CD4-positive, alpha-beta T cell (primary cell): ENCODE results near the gene HELT. TPM values are rescaled to one million over a fixed set of nuclear protein-coding genes. Genes with fewer than 3 reads are reported as not detected.

ENCODE experiments used
- ATAC-seq: fragments of 200-7000 bp; cut with Tn5 transposase; one replicate; pipeline ENCODE4 v1.10.0; 2022; ENCODE audit warnings: mild to moderate bottlenecking; ENCODE audit not compliant: poor library complexity
- CTCF ChIA-PET: fragments of 350-600 bp; sonication (Branson Sonifier 250); formaldehyde crosslinking; loops from one replicate; lab custom pipeline; 2021; ENCODE audit warnings: antibody characterized with exemption, inconsistent platforms; lab: Charles Lee
- POLR2A ChIA-PET: fragments of 350-600 bp; sonication (Branson Sonifier 250); formaldehyde crosslinking; loops from one replicate; lab custom pipeline; 2021; ENCODE audit warnings: antibody characterized with exemption, inconsistent platforms; lab: Charles Lee
- DNase-seq, 14 experiments: peaks; one replicate each; pipeline ENCODE4 v3.0.0-alpha.2; 2013 to 2020; ENCODE audit warnings: mixed read lengths in 2 of 14
- H3K27ac ChIP-seq, 2 donors: one replicate each; pipeline versions ENCODE4 v1.5.1 to v1.7.0; 2013; ENCODE audit warnings: low read length in 2 of 2, low read depth in 1 of 2, mild to moderate bottlenecking in 1 of 2
- H3K27me3 ChIP-seq, 2 experiments: 1 replicate in 1 of 2; 2 replicates in 1 of 2; pipeline versions ENCODE4 v1.6.1 to v1.7.0; 2013; ENCODE audit warnings: low read length in 2 of 2, control low read depth in 1 of 2, mild to moderate bottlenecking in 1 of 2, moderate library complexity in 1 of 2; ENCODE audit not compliant: insufficient read depth in 2 of 2, control insufficient read depth in 1 of 2
- H3K36me3 ChIP-seq: one replicate; pipeline ENCODE4 v1.6.1; 2013; ENCODE audit warnings: low read length, control low read depth; ENCODE audit not compliant: insufficient read depth
- H3K4me1 ChIP-seq: one replicate; pipeline ENCODE4 v1.6.1; 2013; ENCODE audit warnings: low read length, control low read depth; ENCODE audit not compliant: insufficient read depth
- H3K4me3 ChIP-seq: one replicate; pipeline ENCODE4 v1.5.1; 2013; ENCODE audit warnings: mild to moderate bottlenecking, low read length, moderate library complexity
- H3K9me3 ChIP-seq, 2 experiments: 1 replicate in 1 of 2; 2 replicates in 1 of 2; pipeline versions ENCODE4 v1.6.1 to v1.7.0; 2013; ENCODE audit warnings: low read length in 2 of 2, mild to moderate bottlenecking in 2 of 2, control low read depth in 1 of 2, moderate library complexity in 1 of 2; ENCODE audit not compliant: control insufficient read depth in 1 of 2, insufficient read depth in 1 of 2
- H3K27ac Mint-ChIP-seq: one replicate; pipeline ENCODE4 v1.8.0; 2020; ENCODE audit warnings: mixed read lengths
- H3K27me3 Mint-ChIP-seq: one replicate; pipeline ENCODE4 v1.8.0; 2021; ENCODE audit warnings: mixed read lengths
- H3K36me3 Mint-ChIP-seq: one replicate; pipeline ENCODE4 v1.8.0; 2021; ENCODE audit warnings: low read depth, mixed read lengths
- H3K4me1 Mint-ChIP-seq: one replicate; pipeline ENCODE4 v1.8.0; 2021; ENCODE audit warnings: low read depth, mixed read lengths
- H3K4me3 Mint-ChIP-seq: one replicate; pipeline ENCODE4 v1.8.0; 2020; ENCODE audit warnings: mild to moderate bottlenecking, mixed read lengths
- H3K9me3 Mint-ChIP-seq: one replicate; pipeline ENCODE4 v1.8.0; 2020; ENCODE audit warnings: mixed read lengths
- intact Hi-C, 2 experiments: fragments of 100-400 bp; cut with DNase I in 1 of 2; cut with micrococcal nuclease in 1 of 2; formaldehyde crosslinking; loops; one replicate each; pipeline versions ENCODE4 v1.15.1 to v1.9.0; 2023 to 2025; cut with DNase I, micrococcal nuclease
- total RNA-seq, 174 experiments: library from RNA in 2 of 174; stranded (reverse) in 2 of 174; gene quantifications; one replicate each; pipeline ENCODE4 v1.2.3 and lab custom pipeline; 2021 to 2026
- TF ChIP-seq, protein P1 (sequence below): fragments of 200-600 bp; IDR thresholded peaks from one replicate; pipeline ENCODE4 v1.8.0; 2022; ENCODE audit warnings: antibody characterized with exemption, mild to moderate bottlenecking

The HELT gene
- total RNA-seq, 2 experiments from 2014 or later = not detected

DNA sequence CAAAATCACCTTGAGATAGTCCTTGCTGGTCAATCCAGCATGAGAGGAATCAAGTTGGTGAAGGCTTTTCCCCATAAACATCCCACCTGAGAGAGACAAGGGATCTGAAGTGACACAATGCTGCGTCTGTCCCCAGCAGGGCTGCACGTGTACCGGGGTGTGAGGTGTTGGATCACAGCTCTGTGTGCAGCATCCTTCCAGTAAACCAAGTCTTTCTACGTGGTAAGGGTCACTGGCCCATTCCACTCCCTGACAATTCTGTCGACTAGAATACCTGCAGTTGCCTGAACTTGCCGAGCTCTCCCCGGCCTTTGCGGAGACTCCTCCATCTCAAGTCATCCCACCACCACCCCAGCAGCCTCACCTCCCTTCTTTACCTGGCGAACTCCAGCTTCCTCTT is 14.8 kb downstream of the HELT start:
- H3K9me3 Mint-ChIP-seq = no peaks in the 10 kb centered on the region
- peaks cover 38% of the 10 kb centered on the region for H3K27me3 Mint-ChIP-seq
- Histone ChIP-seq H3K36me3 (no peaks in the 10 kb centered on the region), H3K27me3 (peaks cover 12 to 19% of the 10 kb centered on the region in 2 experiments), H3K27ac (no peak overlapping the region), H3K4me3 (no peak overlapping the region), H3K9me3 (no peaks in the 10 kb centered on the region), H3K4me1 (no peaks in the 10 kb centered on the region)
- TF ChIP-seq, protein P1, sequence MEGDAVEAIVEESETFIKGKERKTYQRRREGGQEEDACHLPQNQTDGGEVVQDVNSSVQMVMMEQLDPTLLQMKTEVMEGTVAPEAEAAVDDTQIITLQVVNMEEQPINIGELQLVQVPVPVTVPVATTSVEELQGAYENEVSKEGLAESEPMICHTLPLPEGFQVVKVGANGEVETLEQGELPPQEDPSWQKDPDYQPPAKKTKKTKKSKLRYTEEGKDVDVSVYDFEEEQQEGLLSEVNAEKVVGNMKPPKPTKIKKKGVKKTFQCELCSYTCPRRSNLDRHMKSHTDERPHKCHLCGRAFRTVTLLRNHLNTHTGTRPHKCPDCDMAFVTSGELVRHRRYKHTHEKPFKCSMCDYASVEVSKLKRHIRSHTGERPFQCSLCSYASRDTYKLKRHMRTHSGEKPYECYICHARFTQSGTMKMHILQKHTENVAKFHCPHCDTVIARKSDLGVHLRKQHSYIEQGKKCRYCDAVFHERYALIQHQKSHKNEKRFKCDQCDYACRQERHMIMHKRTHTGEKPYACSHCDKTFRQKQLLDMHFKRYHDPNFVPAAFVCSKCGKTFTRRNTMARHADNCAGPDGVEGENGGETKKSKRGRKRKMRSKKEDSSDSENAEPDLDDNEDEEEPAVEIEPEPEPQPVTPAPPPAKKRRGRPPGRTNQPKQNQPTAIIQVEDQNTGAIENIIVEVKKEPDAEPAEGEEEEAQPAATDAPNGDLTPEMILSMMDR = no peak
- no peak for DNase-seq
- POLR2A ChIA-PET = interaction anchor here (1.0 kb wide), 1 partner anchor 10 kb away, joined by 3 read pairs; no protein-coding TSS in a partner anchor
- CTCF ChIA-PET = no interaction called here
- no peaks in the 10 kb centered on the region for H3K36me3 Mint-ChIP-seq
- intact Hi-C loops = no loop called here
- no peaks in the 10 kb centered on the region for H3K4me1 Mint-ChIP-seq
- H3K4me3 Mint-ChIP-seq = no peak overlapping the region
- ATAC-seq = no peak
- H3K27ac Mint-ChIP-seq = no peak overlapping the region

DNA sequence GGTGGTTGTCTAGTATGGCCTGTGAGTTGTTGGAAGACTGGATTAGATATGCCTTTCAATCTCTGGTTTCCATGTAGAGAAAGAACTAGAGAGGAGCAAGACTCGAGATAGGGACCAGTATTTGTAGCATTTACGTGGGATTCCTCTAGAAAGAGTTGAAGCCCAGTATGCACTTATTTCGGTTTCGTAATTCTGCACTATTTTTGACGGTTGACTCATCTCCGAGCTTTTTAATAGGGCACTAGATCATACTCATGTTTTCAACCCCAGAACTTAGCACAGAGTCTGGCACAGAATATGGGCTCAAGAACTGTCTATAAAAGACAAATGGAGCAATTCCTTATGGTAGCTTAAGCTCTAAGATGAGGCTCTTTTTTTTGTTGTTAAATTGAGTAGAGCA is 15.7 kb downstream of the HELT start:
- no peaks in the 10 kb centered on the region for H3K9me3 ChIP-seq
- Mint-ChIP-seq H3K4me3 (no peak overlapping the region), H3K36me3 (no peaks in the 10 kb centered on the region), H3K27me3 (peaks cover 38% of the 10 kb centered on the region), H3K4me1 (no peaks in the 10 kb centered on the region), H3K9me3 (no peaks in the 10 kb centered on the region), H3K27ac (no peak overlapping the region)
- H3K27ac ChIP-seq = no peak overlapping the region
- no peaks in the 10 kb centered on the region for H3K4me1 ChIP-seq
- ChIA-PET POLR2A (interaction anchor here (1.0 kb wide), 1 partner anchor 11 kb away, joined by 3 read pairs; no protein-coding TSS in a partner anchor), CTCF (no interaction called here)
- H3K27me3 ChIP-seq = peaks cover 12 to 19% of the 10 kb centered on the region in 2 experiments
- H3K36me3 ChIP-seq = no peaks in the 10 kb centered on the region
- intact Hi-C loops = no loop called here
- TF ChIP-seq, protein P1 = no peak
- ATAC-seq (no peak), DNase-seq (no peak)
- no peak overlapping the region for H3K4me3 ChIP-seq

DNA sequence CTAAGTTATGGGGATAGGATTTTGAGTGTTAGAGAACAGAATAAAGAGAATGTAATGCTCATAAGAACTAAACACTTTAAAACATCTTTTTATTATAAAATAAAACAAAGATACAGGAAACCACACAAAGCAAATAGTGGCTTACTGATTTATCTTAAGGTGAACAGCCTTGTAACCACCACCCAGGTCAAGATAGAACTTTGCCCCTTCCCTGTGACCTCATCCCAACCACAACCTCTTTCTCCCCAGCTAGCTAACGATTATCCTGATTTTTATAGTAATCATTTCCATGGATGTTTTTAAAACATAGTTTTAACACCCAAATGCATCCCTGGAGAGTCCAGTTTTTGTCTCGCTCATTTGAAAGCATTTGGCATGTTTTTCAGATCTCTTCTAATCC is 17.0 kb downstream of the HELT start:
- Mint-ChIP-seq H3K27ac (no peak overlapping the region), H3K9me3 (no peaks in the 10 kb centered on the region), H3K4me3 (no peak overlapping the region), H3K27me3 (peaks cover 36% of the 10 kb centered on the region), H3K4me1 (peaks cover 5% of the 10 kb centered on the region), H3K36me3 (no peaks in the 10 kb centered on the region)
- H3K27me3 ChIP-seq = peaks cover 6 to 13% of the 10 kb centered on the region in 2 experiments
- DNase-seq = no peak
- intact Hi-C loops = no loop called here
- no peak overlapping the region for H3K4me3 ChIP-seq
- ATAC-seq = no peak
- ChIA-PET POLR2A (no interaction called here), CTCF (no interaction called here)
- H3K36me3 ChIP-seq = no peaks in the 10 kb centered on the region
- no peaks in the 10 kb centered on the region for H3K9me3 ChIP-seq
- TF ChIP-seq, protein P1 = no peak
- peaks cover 3% of the 10 kb centered on the region for H3K4me1 ChIP-seq
- H3K27ac ChIP-seq = no peak overlapping the region
